HG03025 (cell line): Measurements from ENCODE around the gene RNF112.
"Not testable (repeated sequence)": the region's sequence is repeated elsewhere in the genome, so short reads cannot be mapped to it uniquely, and the experiment has no call there.

Experiments
- ATAC-seq: cut with Tn5 transposase; IDR thresholded peaks from one replicate; pipeline ENCODE4 v1.9.1; 2021; ENCODE audit warnings: mild to moderate bottlenecking, moderate library complexity; ENCODE audit not compliant: unreplicated experiment, low FRiP score

Gene RNF112

DNA sequence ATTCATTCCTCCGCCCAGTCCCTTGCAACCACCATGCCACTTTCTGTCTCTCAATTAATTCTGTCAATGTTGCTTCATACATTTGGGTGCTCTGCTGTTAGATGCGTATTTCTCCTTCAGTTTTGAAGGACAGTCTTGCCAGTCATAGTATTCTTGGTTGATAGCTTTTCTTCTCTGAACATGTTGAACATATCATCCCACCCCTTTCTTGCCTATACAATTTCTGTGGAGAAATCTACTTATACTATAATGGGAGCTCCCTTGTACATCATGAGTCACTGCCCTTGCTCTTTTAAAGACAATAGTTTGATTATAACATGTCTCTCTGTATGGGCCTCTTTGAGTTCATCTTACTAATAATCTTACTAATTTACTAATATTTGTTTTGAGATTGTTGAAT is 34.1 kb downstream of the RNF112 start:
- ATAC-seq: no peak

DNA sequence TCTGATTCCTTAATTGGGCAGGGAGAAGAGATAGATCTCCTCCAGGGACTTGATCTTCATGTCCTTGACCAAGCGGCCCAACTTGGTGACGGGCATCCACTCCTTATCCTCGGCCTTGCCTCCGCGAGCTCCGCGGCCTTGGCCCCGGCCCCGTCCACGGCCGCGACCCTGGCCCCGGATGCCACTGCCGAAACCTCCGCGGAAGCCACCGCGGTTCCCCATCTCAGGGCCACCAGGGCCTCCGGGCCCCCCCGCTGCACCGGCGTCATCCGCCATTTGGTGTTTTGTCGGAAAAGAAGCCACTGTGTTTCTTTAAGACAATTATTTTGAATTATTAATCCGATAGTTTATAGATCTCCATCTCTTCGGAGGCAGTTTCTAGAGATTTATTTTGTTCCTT is 35.5 kb downstream of the RNF112 start:
- not testable (repeated sequence) for ATAC-seq

DNA sequence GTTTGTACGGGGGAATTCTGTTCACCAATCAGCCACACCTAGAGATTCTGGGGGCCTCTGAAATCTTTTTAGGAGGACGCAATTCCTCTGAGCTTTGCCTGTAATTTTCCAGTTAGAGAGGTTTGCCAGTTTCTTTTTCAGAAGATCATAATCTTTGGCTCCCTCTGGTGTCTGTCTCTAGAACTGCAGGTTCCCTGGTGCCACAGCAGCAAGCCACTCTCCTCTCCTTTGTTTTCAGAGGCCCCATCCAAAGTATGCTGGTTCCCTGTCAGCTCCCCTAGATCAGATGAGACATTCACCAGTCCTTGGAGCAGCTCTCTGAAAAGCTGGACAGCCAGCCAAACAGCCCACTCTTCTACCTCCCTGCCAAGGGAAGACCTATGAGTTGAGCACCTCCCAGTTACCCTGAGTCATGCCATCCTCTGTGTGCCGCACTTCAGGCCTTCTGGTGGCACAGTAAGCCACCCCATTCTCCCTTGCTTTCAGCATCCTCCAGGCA is 36.1 kb downstream of the RNF112 start:
- ATAC-seq: no peak

DNA sequence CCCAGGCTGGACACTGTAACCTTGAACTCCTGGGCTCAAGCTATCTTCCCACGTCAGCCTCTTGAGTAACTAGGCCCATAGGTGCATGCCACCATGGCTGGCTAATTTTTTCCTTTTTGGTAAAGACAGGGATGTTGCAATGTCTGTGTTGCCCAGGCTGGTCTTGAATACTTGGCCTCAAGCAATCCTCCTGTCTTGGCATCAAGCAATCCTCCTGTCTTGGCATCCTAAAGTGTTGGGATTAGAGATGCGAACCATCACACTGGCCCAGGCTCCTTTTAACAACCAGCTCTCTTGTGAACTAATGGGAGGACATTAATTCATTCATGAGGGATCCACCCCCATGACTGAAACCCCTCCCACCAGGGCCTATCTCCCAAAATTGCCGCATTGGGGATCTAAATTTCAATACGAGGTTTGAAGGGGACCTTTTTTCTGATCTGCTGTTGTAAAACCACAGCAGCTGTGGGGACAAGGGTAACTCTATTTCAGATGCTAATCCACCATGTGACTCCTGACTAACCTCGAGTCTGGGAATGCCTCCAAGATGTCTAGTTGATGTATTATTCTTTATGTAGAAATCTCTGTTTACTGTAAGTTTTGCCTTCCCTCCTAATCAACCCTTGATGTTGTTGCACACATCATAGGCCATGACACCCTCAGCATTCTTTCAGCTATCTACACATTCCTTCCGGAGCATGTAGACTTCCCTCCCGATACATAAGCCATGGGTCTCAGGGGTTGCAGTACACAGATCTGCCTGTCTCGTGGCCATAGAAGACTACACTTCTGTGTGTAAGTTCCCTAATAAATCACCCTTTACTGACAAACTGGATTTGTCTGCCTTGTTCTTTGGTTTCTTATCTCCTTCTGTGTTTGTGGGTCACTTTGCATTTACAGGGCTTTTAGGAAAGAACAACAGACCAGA is 37.6 kb downstream of the RNF112 start:
- ATAC-seq: no peak

DNA sequence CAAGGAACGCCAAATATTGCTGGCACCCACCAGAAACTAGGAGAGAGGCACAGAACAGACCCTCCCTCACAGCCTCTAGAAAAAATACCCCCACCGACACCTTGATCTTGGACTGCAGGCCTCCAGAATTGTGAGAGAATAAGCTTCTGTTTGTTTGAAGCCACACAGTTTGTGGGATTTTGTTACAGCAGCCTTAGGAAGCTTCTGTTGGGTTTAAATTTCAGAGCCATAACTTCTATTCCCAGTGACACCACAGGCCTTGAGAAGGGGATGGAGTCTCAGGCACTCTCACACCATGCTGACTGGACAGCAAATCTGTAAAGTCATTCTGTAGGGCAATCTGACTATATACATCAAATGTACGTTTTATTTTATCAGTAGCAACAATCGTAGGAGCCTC is 38.6 kb downstream of the RNF112 start:
- ATAC-seq: no peak

DNA sequence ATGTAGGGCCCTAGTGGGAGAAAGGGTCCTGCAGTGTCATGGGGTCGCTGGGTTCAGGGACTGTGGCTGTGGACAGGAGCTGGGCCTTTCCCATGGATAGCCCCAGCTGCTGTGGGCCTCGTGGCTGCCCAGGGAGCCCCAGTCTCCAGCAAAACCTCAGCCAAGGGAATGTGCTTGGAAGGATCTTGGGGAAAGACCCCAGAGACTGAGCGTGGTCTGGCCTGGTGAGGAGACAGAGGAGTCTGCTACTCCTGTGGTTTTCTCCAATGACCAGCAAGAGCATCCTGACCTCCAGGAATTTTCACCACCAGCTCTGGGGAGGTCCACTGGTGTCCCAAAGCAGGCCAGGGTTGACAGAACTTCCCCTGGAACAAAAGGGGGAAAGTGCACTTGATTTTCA is 42.3 kb downstream of the RNF112 start:
- no peak for ATAC-seq

DNA sequence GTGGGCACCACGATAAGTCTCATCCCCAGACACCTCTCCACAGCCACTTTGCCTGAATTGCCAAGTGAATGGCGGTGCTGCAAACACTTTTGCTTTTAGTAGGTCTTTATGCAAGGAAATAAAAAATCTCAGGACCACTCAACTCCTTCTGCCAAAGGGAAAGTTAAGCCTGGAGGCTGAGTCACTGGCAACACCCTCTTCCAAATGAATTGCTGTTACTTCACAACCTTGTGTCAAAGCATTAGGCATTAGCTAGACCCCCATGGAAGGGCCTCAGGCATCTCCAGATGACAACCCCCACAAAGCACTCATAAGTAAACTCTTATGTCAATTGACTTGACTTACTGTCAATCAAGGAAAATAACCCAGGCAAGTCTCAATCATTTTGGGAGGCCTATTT is 43.0 kb downstream of the RNF112 start:
- ATAC-seq: no peak

DNA sequence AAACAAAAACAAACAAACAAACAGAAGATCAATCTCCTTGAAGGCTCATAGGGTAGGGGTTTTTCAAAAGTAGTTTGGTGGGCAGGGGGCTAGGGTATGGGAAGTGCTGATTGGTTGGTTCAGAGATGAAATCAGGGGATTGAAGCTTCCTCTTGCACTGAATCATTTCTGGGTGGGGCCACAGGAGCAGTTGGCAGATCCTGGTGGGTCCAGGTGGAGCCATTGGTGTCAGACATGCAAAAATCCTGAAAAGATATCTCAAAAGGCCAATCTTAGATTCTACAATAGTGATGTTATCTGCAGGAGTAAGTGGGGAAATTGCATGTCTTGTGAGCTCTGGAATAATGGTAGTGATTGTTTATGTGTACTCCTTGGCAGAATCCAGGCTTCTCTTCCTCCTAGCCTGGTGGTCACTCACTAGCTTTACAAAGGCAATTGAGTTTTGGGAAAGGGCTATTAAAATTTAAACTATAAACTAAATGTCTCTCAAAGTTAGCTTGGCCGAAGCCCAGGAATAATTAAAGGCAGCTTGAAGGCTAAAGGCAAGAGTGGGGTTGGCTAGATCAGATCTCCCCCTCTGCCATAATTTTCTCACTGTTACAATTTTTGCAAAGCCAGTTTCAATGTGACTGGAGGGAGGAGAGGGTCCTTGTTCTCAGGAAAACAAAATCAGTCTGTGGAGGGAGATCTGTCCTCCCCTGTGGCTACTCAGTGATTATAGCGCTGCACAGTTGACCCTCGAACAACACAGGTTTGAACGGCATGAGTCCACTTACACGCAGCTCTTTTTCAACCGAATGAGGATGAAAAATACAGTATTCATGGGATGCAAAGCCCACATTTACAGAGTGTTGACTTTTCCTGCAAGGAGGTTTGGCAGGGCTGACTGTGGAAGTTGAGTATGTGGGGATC is 45.2 kb downstream of the RNF112 start:
- no peak for ATAC-seq

DNA sequence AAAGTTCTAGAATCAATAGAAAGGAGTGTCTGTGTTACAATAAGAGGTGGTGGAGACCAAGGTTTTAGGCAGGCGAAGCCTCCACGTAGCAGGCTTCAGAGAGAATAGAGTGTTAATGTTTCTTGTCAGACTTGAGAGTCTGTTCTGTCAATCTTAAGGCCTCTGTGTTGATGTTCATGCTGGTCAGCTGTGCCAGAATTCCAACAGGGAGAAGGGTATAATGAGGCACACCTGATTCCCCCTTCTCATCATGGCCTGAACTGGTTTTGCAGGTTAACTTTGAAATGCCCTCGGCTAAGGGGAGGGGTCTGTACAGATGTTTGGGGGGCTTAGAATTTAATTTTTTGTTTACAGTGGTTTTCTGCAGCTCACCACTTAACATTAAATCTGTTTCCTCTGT is 46.0 kb downstream of the RNF112 start:
- ATAC-seq: no peak

DNA sequence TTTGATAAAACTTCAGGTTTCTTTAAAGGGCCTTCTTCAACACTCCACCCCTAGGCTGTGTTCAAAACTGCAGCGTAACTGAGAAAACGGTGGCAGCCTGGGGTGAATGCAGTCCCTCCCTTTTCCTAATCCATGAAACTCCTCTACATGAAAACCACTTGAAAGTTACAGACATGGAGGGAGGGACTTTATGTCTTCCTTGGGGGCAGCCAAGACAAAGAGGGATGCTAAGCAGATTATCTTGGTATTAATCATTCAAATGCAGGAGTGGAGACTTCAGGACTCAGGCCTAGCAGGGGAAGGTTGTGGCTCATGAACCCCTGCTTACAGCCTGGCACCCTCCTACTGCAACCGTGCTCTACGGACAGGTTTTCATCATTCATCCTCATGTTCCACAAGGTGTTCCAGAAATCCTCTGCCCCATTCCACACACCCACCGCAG is 46.8 kb downstream of the RNF112 start:
- ATAC-seq: no peak

DNA sequence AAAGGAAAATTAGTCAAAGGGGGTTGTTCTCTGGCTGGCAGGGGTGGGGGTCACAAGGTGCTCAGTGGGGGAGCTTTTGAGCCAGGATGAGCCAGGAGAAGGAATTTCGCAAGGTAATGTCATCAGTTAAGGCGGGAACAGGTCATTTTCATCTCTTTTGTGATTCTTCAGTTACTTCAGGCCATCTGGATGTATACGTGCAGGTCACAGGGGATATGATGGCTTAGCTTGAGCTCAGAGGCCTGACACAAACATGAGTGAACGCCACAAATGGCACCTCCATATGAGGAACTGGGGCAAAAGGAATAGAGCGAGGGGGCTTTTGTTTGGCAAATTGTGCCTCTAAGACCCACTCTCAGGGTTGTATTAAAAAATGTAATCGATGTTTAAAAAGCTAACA is 47.4 kb downstream of the RNF112 start:
- ATAC-seq: not testable (repeated sequence)

DNA sequence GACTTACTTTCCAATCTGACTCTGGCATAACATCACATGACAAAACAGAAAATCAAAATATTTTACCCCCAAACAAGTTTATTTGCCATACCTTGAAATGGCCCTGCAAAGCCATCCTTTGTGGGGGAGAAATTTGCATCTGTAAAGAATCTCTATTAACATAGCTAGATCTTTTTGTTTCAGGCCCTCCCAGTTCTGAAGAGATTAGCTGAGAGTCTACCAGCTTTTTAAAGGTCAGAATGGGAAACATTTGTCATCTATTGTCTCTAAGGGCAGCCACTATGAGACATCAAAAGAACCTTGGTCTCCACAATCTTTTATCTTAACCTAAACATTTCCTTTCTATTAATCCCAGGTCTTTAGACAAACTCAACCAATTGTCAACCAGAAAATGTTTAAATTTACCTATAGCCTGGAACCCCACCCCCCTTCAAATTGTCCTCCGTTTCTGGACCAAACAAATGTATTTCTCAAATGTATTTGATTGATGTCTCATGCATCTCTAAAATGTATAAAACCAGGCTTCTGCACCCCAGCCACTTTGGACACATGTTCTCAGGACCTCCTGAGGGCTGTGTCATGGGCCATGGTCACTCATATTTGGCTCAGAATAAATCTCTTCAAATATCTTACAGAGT is 48.1 kb downstream of the RNF112 start:
- not testable (repeated sequence) for ATAC-seq

DNA sequence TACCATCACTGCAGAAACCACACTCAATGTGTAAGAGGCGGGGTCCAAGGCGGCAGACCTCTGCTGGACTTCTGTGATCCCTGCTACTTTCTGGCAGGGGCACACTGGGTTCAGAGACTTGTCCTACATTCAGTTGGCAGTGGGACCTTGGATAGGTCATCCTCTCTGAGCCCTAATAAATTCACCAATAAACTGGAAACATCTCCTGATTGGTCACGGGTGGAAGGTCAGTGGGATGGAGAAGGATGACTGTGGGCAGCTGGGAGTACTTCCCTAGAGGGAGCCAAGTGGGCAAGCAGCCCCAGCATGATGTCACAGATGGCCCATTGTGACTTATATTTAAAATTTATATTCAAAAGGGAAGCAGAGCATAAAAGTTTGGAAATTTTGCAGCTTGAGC is 49.7 kb downstream of the RNF112 start:
- ATAC-seq: no peak

DNA sequence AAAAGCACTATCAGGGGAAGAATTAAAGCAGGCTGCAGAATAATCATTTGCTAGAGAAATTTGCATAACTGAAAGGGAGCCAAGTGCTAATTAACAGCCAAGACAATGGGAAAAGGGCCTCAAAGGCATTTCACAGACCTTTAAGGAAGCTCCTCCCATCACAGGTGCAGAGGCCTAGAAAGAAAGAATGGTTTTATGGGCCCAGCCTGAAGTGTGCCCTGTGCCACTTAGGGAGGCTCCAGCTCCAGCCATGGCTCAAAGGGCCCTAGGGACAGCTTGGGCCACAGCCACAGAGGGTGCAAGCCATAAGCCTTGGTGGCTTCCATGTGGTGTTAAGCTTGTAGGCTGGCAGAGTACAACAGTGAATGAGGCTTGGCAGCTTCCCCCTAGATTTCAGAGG is 50.1 kb downstream of the RNF112 start:
- ATAC-seq: no peak

DNA sequence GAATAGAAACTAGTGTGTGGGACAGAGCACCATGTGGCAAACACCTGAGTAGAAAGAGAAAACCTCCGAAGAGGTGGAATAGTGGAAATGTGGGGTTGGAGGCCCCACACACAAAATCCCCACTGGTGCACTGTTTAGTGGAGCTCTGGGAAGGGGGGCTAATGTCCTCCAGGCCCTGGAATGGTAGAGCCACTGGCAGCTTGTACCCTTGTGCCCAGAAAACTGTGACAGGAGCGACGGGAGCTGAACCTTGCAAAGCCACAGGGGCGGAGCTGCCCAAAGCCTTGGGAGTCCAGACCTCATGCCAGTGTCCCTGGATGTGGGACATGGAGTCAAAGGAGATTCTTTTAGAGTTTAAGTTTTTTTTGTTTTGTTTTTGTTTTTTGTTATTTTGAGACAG is 50.6 kb downstream of the RNF112 start:
- ATAC-seq: no peak

DNA sequence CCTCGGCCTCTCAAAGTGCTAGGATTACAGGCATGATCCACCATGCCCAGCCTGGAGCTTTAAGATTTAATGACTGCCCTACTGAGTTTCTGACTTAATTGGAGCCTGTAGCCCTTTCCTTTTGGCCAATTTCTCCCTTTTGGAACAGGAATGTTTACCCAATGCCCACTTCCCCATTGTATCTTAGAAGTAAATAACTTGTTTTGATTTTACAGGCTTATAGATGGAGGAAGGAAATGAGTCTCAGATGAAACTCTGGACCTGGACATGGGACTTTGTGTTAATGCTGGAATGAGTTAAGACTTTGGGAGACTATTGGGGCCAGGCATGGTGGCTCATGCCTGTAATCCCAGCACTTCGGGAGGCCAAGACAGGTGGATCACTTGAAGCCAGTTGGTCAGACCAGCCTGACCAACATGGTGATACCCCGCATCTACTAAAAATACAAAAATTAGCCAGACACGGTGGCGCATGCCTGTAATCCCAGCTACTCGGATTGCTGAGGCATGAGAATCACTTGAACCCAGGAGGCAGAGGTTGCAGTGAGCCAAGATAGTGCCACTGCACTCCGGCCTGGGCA is 51.5 kb downstream of the RNF112 start:
- not testable (repeated sequence) for ATAC-seq

DNA sequence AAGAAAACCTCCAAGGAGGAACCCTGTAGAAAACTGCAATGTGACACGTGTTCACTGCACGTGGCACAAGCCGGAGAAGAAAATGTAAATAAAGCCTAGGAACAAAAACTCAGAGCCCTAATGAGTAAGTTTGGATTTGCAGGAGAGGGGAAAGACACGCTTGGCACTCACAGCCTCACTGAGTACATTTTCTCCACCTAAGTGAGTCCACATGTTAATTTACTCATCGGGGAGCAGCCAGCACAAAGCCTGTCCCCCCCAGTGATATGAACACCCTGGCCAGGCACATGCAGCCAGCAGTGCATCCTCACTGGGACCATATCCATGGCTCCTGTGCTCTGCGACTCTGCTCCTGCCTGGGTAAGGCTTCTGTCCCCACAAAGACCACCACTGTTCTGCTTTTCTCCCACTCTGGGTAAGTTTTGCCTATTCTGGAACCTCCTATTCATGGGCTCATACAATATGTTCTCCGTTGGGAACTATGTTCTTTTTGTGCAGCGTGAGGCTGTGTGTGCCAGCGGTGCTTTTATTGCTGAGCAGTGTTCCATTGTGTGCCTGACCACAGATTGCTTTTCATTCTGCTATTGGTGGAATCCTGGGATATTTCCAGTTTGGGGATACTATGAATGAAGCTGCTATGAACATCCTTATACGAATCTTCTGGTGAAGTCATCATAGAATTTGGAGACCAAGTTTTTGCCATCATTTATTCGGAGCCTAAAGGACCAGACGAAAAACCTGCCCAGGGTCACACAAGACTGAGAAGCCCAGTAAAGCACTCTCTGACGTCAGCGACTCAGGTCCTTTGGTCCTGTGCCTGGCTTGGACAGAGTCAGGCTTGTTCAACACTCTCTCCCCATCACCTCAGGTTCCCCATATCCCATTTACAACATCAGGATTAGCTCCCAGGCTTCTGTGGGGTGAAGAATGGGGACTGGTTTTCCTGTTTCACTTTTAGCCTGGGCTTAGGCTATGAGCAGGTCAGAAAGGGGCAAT is 53.3 kb downstream of the RNF112 start:
- no peak for ATAC-seq
